ENCODE measurements around the gene TAF3.

Gene TAF3

GRCh38 chr10:7933262-7933661 is 115.0 kb downstream of the TAF3 start:
- H3K27me3 ChIP-seq, result no peaks in the 10 kb centered on the region
- no peak for TF ChIP-seq CTCF (IDR thresholded peaks at IDR 0.05)
- H3K9me3 ChIP-seq, result no peaks in the 10 kb centered on the region

GRCh38 chr10:7933757-7934156 is 115.5 kb downstream of the TAF3 start:
- no peak overlapping the region for H3K27ac ChIP-seq
- no peak for TF ChIP-seq CTCF (IDR thresholded peaks at IDR 0.05)
- no peak overlapping the region for H3K4me3 ChIP-seq (ENCODE audit: low read depth in 1 of 2, low read length in 1 of 2)
- H3K27me3 ChIP-seq, result no peaks in the 10 kb centered on the region
- H3K9me3 ChIP-seq, result no peaks in the 10 kb centered on the region
- no peaks in the 10 kb centered on the region for H3K36me3 ChIP-seq
- H3K4me1 ChIP-seq (ENCODE audit: control insufficient read depth in 1 of 2, insufficient read depth in 1 of 2, low read depth in 1 of 2, low read length in 1 of 2), result no peaks in the 10 kb centered on the region

More at GRCh38 chr10:7933262-7933661, 115.0 kb downstream of the TAF3 start:
- Histone ChIP-seq H3K27ac (no peak overlapping the region), H3K4me1 (ENCODE audit: control insufficient read depth in 1 of 2, insufficient read depth in 1 of 2, low read depth in 1 of 2, low read length in 1 of 2) (no peaks in the 10 kb centered on the region), H3K36me3 (no peaks in the 10 kb centered on the region), H3K4me3 (ENCODE audit: low read depth in 1 of 2, low read length in 1 of 2) (no peak overlapping the region)

GRCh38 chr10:7937315-7937945 is 119.1 kb downstream of the TAF3 start:
- Histone ChIP-seq H3K27ac (no peak overlapping the region), H3K9me3 (no peaks in the 10 kb centered on the region)
- TF ChIP-seq CTCF (IDR thresholded peaks at IDR 0.05), result no peak

GRCh38 chr10:7941576-7941975 is 123.3 kb downstream of the TAF3 start:
- no peaks in the 10 kb centered on the region for H3K27me3 ChIP-seq
- no peak for TF ChIP-seq CTCF (IDR thresholded peaks at IDR 0.05)

More at GRCh38 chr10:7937315-7937945, 119.1 kb downstream of the TAF3 start:
- Histone ChIP-seq H3K36me3 (no peaks in the 10 kb centered on the region), H3K27me3 (no peaks in the 10 kb centered on the region), H3K4me1 (ENCODE audit: control insufficient read depth in 1 of 2, insufficient read depth in 1 of 2, low read depth in 1 of 2, low read length in 1 of 2) (no peaks in the 10 kb centered on the region), H3K4me3 (ENCODE audit: low read depth in 1 of 2, low read length in 1 of 2) (no peak overlapping the region)

GRCh38 chr10:7942316-7942715 is 124.0 kb downstream of the TAF3 start:
- no peak overlapping the region for H3K27ac ChIP-seq
- H3K9me3 ChIP-seq, result no peaks in the 10 kb centered on the region
- H3K27me3 ChIP-seq, result no peaks in the 10 kb centered on the region
- TF ChIP-seq CTCF (IDR thresholded peaks at IDR 0.05), result no peak
- H3K36me3 ChIP-seq, result no peaks in the 10 kb centered on the region
- H3K4me1 ChIP-seq (ENCODE audit: control insufficient read depth in 1 of 2, insufficient read depth in 1 of 2, low read depth in 1 of 2, low read length in 1 of 2), result no peaks in the 10 kb centered on the region
- no peak overlapping the region for H3K4me3 ChIP-seq (ENCODE audit: low read depth in 1 of 2, low read length in 1 of 2)

More at GRCh38 chr10:7941576-7941975, 123.3 kb downstream of the TAF3 start:
- Histone ChIP-seq H3K4me1 (ENCODE audit: control insufficient read depth in 1 of 2, insufficient read depth in 1 of 2, low read depth in 1 of 2, low read length in 1 of 2) (no peaks in the 10 kb centered on the region), H3K27ac (no peak overlapping the region), H3K9me3 (no peaks in the 10 kb centered on the region), H3K4me3 (ENCODE audit: low read depth in 1 of 2, low read length in 1 of 2) (no peak overlapping the region), H3K36me3 (no peaks in the 10 kb centered on the region)
